Measurements from ENCODE around the gene SCN3B. TPM values are rescaled to one million over a fixed set of nuclear protein-coding genes. Genes with fewer than 3 reads are reported as not detected.

SCN3B gene
- total RNA-seq, 1 experiment from 2014 or later: 0.79 TPM

GRCh38 chr11:123584186-123584585 lies 70.2 kb downstream of the SCN3B start (continued):
- TF ChIP-seq USF2 (CRISPR knock-in tag; IDR thresholded peaks at IDR 0.05) (no peak), HMGXB4 (CRISPR knock-in tag; IDR thresholded peaks at IDR 0.05) (no peak), GABPB1 (CRISPR knock-in tag; IDR thresholded peaks at IDR 0.05) (no peak), CREB1 (CRISPR knock-in tag; IDR thresholded peaks at IDR 0.05) (no peak), IRF2 (CRISPR knock-in tag; IDR thresholded peaks at IDR 0.05; ENCODE audit: borderline replicate concordance, low read depth) (no peak), ATF1 (CRISPR knock-in tag; IDR thresholded peaks at IDR 0.05) (no peak), USF1 (CRISPR knock-in tag; IDR thresholded peaks at IDR 0.05) (no peak), NFYB (CRISPR knock-in tag; conservative IDR thresholded peaks at IDR 0.05; ENCODE audit: low read depth) (no peak), FOXP1 (CRISPR knock-in tag; IDR thresholded peaks at IDR 0.05; ENCODE audit: borderline replicate concordance) (no peak)

- ChIA-PET CTCF (no interaction called here), POLR2A (no interaction called here)
- DNase-seq (ENCODE audit: low spot score): no peak
- H3K36me3 Mint-ChIP-seq: peaks cover 4% of the 10 kb centered on the region; the same call in 1 of the 2 replicates
- ATAC-seq: no peak
- peaks cover 46% of the 10 kb centered on the region for H3K4me1 Mint-ChIP-seq
- peaks cover 5% of the 10 kb centered on the region for H3K9me3 Mint-ChIP-seq
- no peak for TF ChIP-seq ZNF219 (CRISPR knock-in tag; IDR thresholded peaks at IDR 0.05; ENCODE audit: borderline replicate concordance)
- no peak for TF ChIP-seq GABPB1 (CRISPR knock-in tag; IDR thresholded peaks at IDR 0.05)
- TF ChIP-seq MXD4 (CRISPR knock-in tag; IDR thresholded peaks at IDR 0.05; ENCODE audit: borderline replicate concordance): no peak
- TF ChIP-seq TCF7 (CRISPR knock-in tag; IDR thresholded peaks at IDR 0.05; ENCODE audit: low read depth): no peak
- no peak for TF ChIP-seq MYBL2 (CRISPR knock-in tag; IDR thresholded peaks at IDR 0.05)
- TF ChIP-seq JAZF1 (CRISPR knock-in tag; IDR thresholded peaks at IDR 0.05): no peak
- no peak for TF ChIP-seq ZNF416 (CRISPR knock-in tag; IDR thresholded peaks at IDR 0.05)
- no peak for TF ChIP-seq ELF4 (CRISPR knock-in tag; IDR thresholded peaks at IDR 0.05; ENCODE audit: low read depth)
- TF ChIP-seq ZNF512 (CRISPR knock-in tag; IDR thresholded peaks at IDR 0.05; ENCODE audit: borderline replicate concordance): no peak
- TF ChIP-seq CBFB (CRISPR knock-in tag; IDR thresholded peaks at IDR 0.05; ENCODE audit: low read depth): no peak
- TF ChIP-seq GRHL2 (CRISPR knock-in tag; IDR thresholded peaks at IDR 0.05; ENCODE audit: insufficient replicate concordance, severe bottlenecking): no peak
- no peak overlapping the region for H3K27ac Mint-ChIP-seq
- H3K4me3 Mint-ChIP-seq: no peak overlapping the region
- no peaks in the 10 kb centered on the region; the same call in 1 of the 2 replicates for H3K27me3 Mint-ChIP-seq (ENCODE audit: low read depth)
Measured at GRCh38 chr11:123582992-123583504, 71.4 kb downstream of the SCN3B start.
